HG03354 (cell line): ENCODE results near the gene TULP1.

Source experiments
- ATAC-seq: cut with Tn5 transposase; IDR thresholded peaks from one replicate; pipeline ENCODE4 v1.9.1; 2021; ENCODE audit warnings: mild to moderate bottlenecking; ENCODE audit not compliant: unreplicated experiment, poor library complexity, severe bottlenecking

Gene TULP1

GRCh38 chr6:35487658-35488516 lies 24.8 kb downstream of the TULP1 start:
- no peak for ATAC-seq

DNA sequence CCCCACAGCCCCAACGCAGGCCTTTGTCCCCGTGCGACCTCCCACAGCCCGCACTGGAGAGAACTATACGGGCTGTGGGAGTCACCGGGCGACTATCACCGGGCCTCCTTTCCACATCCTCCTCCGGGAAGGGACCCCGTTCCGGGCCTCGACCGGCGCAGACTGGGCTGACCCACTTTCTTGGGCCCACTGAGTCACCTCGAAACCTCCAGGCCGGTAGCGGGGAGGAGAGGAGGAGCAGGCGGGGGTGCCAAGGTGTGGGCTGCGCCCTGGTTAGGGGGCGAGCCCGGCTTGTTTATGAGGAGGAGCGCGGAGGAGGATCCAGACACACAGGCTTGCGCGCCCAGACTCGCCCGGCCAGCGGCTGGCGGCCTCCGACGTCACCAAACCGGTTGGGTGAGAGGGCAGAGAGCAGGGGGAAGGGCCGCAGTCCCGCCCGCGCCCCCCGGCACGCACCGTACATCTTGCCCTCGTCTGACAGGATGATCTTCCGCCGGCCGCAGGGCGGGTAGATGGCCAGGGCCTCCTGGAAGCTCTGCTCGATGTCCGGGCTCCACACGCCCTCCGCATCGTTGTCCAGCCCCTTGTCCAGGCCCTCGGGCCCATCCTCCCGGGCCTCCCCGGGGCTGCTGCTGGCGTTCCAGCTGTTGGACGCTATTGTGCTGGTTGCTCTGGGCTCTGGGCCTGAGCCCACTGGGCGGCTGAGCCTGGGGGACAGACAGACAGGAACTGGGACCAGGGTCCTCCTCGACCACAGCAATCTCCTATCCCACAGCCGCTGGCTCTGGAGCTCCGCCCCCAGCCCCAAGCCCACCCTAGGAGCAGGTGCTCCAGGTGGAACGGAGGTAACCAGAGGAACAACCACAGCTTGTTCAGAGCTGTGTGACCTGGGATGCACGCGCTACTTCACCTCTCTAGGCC lies 26.4 kb downstream of the TULP1 start:
- no peak for ATAC-seq

DNA sequence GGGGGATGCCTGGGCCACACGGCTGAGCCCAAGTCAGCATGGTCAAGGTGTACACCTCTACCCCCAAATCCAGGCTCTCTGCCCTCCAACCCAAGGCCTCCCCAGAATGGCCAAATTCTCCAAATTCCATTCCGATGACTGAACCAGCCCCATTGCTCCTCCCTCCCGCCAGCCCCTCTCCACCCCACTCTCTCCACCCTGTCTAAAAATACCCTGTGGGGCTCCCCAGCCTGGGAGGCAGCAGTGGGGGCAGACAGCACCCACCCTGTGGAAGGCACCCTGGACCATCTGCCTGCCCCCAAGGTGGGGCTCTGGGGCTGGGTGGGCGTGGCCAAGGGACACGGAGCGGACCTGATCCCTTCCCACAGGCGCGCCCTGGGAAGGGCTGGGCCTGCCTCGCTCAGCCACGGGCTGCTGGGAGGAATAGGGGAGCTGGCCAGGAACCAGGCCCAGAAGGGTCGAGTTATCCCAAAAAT lies 27.3 kb downstream of the TULP1 start:
- no peak for ATAC-seq

DNA sequence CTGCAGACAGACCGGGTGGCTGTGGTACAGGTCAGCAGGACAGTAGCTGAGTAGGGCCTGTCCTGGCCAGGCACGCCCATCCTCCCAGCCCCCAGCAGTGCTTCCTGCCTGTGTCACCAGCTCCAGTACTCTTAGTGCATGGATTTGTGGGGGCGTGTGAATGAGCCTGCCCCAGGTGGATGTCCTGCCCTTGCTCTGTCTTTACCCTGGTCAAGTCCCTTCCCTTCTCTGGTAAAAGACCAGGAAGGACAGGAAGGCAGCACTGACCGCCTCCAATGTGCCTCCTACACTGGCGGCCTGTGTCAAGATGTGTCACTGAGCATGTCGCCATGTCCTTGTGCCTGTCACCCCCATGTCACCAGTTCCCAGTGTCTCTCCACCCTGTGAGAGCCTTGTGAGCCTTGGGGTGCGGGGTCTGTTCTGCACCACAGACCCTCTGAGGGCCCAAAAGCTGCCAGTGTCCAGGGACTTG lies 27.7 kb downstream of the TULP1 start:
- no peak for ATAC-seq

GRCh38 chr6:35483893-35484645 lies 28.6 kb downstream of the TULP1 start:
- no peak for ATAC-seq

GRCh38 chr6:35483490-35483889 lies 29.2 kb downstream of the TULP1 start:
- ATAC-seq: no peak

- no peak for ATAC-seq
Observed at GRCh38 chr6:35483062-35483461, 29.6 kb downstream of the TULP1 start.

DNA sequence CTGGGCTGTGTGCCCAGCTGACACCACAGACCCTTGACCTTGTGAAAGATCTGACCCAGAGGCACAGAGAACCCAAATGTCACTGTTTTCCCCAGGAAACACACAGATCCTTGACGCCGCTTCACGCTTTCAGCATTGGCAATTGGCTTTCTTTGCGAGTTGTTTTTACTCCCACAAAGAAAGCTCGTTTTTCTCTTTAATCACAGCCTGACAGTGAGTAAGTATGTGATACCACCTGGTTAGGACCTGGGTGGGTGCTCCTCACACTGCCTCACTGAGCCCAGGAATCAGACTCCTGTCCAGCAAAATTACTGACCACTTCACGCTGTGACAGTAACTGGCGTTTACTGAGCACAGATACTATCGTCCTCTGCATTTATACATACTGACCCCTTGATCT lies 31.5 kb downstream of the TULP1 start:
- ATAC-seq: no peak

DNA sequence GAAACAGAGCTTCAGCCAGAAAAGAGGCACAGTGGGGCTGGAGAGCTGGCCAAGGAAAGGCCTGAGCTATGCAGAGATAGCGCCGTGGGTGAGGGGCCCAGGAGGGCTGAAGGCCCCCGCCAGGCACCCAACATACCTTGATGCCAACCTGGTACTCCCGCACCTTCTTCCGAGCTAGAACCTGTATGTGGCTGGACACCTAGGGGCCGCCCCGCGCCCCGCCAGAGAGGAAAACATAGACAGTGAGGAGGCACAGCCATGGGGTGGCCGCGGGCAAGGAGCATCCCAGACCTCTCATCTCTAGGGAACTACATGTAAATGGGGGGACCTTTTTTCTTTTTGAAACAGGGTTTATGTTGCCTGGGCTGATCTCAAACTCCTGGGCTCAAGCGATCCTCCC lies 32.5 kb downstream of the TULP1 start:
- ATAC-seq: no peak

GRCh38 chr6:35478259-35478658 lies 34.4 kb downstream of the TULP1 start:
- ATAC-seq: no peak

- ATAC-seq: no peak
Observed at GRCh38 chr6:35477551-35478179, 35.0 kb downstream of the TULP1 start.

DNA sequence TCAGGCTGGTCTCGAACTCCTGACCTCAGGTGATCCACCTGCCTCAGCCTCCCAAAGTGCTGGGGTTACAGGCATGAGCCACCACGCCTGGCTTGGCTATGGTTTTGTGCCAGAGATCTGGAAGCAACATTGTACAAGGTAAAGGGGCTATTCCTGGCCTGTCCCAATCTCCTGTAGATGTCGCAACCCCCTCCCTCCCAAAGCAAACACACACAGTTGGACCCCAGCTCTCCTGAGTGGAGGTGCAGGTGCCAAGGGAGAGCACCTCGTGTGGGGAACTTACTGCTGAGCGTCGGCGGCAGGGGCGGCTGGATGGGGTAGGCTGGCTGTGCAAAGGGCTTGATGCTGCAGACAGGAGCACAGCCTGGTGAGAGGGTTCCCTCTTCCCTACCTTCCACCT lies 35.7 kb downstream of the TULP1 start:
- no peak for ATAC-seq

DNA sequence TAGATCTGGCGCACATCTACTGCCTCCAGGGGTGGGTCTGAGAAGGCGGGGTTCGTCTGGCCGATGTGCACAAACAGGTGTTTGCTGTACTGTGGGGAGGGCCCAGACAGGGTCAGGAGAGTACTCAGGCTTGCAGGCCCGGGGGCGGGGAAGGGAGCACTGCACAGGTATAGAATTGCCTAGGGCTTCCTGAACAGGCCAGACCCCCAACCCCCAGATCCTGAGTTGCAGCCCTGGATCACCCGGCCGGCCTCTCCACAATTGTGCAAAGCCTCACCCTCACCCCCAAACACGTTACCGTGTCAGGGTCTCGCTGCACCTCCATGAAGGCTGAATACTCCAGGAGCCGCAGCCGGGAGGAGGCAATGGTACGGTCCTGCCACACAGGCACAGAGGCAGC lies 36.7 kb downstream of the TULP1 start:
- no peak for ATAC-seq

GRCh38 chr6:35475573-35475972 lies 37.1 kb downstream of the TULP1 start:
- ATAC-seq: no peak

- no peak for ATAC-seq
Observed at GRCh38 chr6:35474942-35475570, 37.6 kb downstream of the TULP1 start.

DNA sequence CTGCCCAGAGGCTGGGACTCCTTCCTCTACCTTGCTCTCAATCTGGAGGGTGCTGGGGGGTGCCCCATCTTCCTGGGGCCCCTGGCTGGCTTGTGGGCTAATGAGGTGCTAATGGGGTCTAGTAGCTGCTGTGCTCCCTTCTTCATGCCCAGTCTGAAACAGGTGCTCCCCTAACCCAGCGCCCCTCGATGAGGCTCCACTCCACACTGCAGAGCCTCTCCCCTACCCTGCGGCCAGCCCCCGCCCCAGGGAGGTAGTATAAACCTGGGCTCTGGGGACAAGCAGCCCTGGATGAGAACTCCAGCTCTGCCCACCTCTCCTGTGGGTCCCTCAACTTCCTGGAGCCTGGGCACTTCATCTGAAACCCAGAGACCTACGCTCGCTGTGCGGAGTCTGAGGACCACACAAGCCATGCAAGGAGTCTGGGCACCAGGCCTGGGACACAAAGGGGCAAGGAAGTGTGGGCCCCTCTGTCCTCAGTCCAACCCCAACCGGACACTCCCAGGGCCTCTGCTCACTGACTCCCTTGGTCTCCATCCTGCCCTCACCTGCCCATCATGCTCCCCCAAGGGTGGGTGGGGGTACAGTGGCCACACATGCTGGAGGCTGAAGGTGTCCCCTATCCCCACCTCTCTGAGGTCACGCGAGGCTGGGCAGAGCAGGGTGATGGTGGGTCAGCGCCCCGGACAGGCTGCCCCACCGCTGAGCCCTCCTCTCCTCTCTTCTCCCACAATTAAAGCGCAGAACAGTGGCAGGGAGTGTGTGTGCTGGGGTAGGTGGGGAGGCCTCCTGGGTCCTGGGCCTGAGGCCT lies 38.4 kb downstream of the TULP1 start:
- ATAC-seq: no peak

GRCh38 chr6:35473850-35474130 lies 38.9 kb downstream of the TULP1 start:
- ATAC-seq: no peak

- no peak for ATAC-seq
Observed at GRCh38 chr6:35473075-35473849, 39.4 kb downstream of the TULP1 start.
